GM10266 (cell line): ENCODE data around the gene WWP2.

Experiments
- DNase-seq: peaks from one replicate; pipeline ENCODE4 v3.0.0; 2012; ENCODE audit errors: extremely low spot score
- TF ChIP-seq, protein P1 (sequence below): IDR thresholded peaks from 2 replicates; pipeline ENCODE4 v1.5.1; 2012; ENCODE audit warnings: mild to moderate bottlenecking, low read depth; ENCODE audit not compliant: control insufficient read depth, insufficient read depth; ENCODE audit errors: missing control alignments

WWP2 gene

DNA sequence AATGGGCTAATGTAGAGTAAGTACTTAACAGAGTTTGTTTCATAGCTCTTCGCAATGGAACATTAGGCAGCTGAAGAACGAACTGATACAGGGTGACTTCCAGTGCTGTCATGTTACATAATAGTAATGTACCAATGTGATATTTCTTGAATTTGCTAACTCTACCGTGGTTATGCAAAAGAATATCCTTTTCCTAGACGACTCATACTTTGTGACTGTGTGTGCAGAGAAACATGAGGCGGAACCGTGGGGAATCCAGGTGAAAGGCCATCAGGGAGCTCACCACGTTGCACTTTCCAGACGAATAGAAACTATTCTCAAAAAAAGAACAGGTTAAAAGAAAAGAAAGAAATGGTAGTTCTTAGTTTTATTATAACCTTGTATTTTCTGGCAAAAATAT is 20.6 kb upstream of the WWP2 start:
- DNase-seq, result no peak
- TF ChIP-seq, protein P1, sequence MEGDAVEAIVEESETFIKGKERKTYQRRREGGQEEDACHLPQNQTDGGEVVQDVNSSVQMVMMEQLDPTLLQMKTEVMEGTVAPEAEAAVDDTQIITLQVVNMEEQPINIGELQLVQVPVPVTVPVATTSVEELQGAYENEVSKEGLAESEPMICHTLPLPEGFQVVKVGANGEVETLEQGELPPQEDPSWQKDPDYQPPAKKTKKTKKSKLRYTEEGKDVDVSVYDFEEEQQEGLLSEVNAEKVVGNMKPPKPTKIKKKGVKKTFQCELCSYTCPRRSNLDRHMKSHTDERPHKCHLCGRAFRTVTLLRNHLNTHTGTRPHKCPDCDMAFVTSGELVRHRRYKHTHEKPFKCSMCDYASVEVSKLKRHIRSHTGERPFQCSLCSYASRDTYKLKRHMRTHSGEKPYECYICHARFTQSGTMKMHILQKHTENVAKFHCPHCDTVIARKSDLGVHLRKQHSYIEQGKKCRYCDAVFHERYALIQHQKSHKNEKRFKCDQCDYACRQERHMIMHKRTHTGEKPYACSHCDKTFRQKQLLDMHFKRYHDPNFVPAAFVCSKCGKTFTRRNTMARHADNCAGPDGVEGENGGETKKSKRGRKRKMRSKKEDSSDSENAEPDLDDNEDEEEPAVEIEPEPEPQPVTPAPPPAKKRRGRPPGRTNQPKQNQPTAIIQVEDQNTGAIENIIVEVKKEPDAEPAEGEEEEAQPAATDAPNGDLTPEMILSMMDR, result no peak

DNA sequence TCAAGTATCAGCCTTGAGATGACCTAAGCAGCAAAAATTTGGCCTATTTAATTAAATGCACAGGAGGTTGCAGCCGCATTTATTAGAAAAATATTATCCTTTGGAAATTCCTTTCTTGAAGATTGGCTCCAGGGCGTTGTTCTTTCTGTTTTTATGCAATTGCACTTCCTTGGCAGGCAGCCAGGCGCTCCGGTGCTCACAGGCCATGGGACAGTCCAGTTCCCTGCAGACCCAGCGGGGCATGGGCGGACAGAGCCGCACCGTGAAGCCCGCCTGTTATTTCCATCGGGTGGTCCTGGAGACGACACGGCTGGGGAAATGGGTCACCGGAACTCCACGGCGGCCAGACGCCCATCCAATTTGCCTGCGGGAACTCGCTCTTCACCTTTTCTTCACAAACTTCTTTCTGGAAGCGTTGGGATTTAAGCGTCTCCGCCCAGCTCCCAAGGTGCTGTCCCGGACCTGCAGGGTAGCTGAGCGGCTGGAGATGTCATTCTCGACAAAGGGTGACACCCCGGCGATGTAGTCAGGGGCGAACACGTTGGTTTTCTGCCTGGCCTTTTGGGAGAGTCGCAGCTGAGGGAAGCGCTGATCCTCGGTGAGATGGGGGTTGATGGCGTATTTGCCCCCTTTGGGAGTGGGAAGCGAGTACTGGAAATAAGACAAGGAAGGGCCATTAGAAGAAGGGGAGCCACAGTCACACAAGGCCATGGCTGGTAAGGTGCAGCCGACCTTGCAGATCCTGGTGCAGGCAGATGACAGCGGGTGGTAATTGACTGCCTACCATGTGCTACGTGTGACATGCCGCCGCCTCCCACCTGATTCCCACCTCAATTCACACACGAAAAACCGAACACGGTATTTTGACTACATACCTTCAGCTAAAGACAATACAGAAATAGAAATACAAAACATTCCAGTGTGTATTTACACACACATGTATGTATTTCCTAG is 19.9 kb upstream of the WWP2 start:
- TF ChIP-seq, protein P1, result no peak
- DNase-seq, result no peak

DNA sequence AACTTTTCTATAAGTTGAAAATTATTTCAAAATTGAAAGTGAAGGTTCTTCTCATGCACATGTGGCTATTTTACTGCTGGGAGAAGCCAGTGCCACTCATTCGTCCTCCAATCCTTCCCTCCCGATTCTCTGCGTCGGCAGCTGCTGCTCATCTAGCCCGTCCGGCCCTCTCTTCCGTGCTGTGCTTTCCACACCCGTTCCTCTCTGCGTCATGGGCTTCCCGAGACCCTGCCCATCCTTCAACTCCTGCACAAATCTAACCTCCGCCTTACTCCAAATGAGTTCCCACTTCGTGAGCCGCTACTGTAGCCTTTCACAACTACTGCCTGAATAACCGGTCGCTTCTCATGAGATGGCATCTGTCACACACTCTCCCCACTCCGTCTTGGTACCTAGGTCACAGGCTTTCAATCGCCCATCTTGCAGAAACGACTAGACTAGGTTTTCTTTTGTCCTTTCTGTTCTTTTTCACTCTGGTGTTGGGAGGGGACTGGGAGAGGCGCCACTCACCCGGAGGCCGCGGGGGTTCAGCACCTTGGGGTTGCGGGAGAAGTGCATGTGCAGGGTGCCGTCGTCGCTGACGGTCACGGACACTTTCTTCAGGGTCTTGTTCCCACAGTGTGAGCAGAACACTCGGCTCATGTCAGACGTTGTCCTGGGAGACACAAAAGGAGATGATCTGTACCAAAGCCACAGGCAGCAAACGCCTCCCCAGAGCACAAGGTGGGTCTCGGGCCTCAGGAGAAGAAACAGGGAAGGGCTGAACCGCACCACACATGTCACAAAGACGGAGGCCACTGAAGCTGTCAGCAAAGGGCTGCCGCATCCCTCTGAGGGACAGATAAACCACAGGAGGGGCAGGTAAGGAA is 17.5 kb upstream of the WWP2 start:
- no peak for DNase-seq
- TF ChIP-seq, protein P1, result no peak

DNA sequence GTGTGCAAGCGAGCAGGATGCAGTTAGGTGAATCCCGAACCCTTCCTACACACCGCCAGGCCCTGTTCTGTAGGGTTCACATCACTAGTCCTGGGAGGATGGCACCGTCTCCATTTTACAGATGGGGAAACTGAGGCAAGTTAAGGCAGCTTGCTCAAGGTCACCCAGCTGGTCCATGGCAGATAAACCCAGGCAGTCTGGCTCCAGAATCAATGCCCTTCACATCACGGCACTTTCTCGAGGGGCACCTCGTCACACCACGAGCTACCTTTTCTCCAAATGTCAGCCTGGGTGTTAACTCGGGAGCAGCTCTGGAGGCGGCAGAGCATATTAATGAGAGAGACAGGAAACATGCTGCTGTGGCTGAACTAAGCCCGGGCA is 16.9 kb upstream of the WWP2 start:
- TF ChIP-seq, protein P1, result no peak
- no peak for DNase-seq

DNA sequence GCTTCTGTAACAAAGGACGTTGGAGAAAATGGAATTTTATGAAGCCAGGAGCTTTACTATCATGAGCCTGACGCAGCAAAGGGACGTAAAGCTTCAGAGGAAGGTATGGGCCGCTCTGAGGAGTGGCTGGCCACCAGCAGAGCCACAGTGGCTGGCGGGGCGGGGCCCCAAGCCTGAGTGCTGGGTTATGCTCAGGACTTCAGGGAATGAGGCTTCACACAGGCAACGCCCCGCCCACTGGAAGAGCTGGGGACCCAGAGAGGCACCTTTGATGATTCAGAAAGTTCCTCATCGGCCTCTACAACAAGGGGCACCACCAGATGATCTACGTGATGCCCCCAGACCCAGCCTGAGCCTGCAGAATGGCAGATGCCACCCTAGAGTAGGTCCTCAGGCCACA is 16.2 kb upstream of the WWP2 start:
- TF ChIP-seq, protein P1, result no peak
- DNase-seq, result no peak

DNA sequence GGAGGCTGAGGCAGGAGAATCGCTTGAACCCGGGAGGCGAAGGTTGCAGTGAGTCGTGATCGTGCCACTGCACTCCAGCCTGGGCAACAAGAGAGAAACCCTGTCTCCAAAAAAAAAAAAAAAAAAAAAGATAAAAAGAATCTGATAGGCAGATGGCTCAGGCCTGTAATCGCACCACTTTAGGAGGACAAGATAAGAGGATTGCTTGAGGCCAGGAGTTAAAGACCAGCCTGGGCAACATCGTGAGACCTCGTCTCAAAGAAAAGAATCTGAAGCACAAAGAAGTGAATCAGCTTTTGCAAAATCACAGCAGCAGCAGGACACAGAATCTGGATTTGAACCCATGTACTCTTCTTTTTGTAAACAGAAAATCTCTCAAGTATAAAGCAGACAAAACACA is 15.0 kb upstream of the WWP2 start:
- no peak for DNase-seq
- TF ChIP-seq, protein P1, result no peak
